Heart left ventricle (tissue), 13 donors: Measurements from ENCODE around the gene MEGF9.
"Not testable (repeated sequence)": the region's sequence is repeated elsewhere in the genome, so short reads cannot be mapped to it uniquely, and the experiment has no call there.

Experiments used
- CTCF ChIP-seq, 12 donors: fragments of 200-600 bp; sonication (generic) in 4 of 12; IDR thresholded peaks; one replicate each; pipeline versions ENCODE4 v1.5.0 to v1.8.0; 2018 to 2022; ENCODE audit warnings: antibody characterized with exemption in 12 of 12, mild to moderate bottlenecking in 5 of 12
- POLR2A ChIP-seq, 2 donors: fragments of 450-650 bp; IDR thresholded peaks; one replicate each; pipeline ENCODE4 v1.6.1; 2017; ENCODE audit warnings: antibody characterized with exemption in 2 of 2, mild to moderate bottlenecking in 2 of 2, moderate library complexity in 2 of 2
- donor health status: ischemic (EF 13 %, LVEDD 7.1; RV severe dilation, severe dysfunction).
- donor health status: DM: no; HTN: yes; CAD: no.
- donor health status: DM: no; HTN: no; CAD: no.
- donor health status: ischemic (EF 25% LVEDD 6.9; RV normal size, moderate dysfunction).
- donor health status: ischemic (EF 25% LVEDD 5.7; RV mildly dilated, moderate dysfunction).
- donor health status: ischemic (EF 35%, LVEDD 5.7; RV mildly dilated, moderate dysfunction).
- donor health status: nonischemic (EF 11% LVEDD 7.7; RV severe dilation, severe dysfunction).
- donor health status: DM: yes; HTN: yes; CAD: no.
- donor health status: PGD.
- donor health status: ischemic (EF 29% LVEDD 5.4; RV normal size, mild dysfunction).
- donor health status: nonischemic (EF 23%, LVEDD 6.1; RV moderate dilation, normal function).

GRCh38 chr9:120628925-120629497, 85.3 kb downstream of the MEGF9 start:
- not testable (repeated sequence) for TF ChIP-seq CTCF, POLR2A (IDR thresholded peaks at IDR 0.05)
